Stimulated activated CD8-positive, alpha-beta memory T cell treated with anti-CD3 and anti-CD28 coated beads, Interleukin-12 subunit alpha, Interleukin-12 subunit beta, amount 100 ng/mL, for 1 hour (primary cell): ENCODE data around the gene DUSP3.

ENCODE experiments used
- DNase-seq: peaks from one replicate; pipeline ENCODE4 v3.0.0-alpha.2; 2020; ENCODE audit warnings: low read depth

Gene DUSP3

GRCh38 chr17:43768382-43768781 is 10.4 kb downstream of the DUSP3 start:
- DNase-seq = no peak

GRCh38 chr17:43767713-43768059 is 11.1 kb downstream of the DUSP3 start:
- no peak for DNase-seq

GRCh38 chr17:43767053-43767712 is 11.6 kb downstream of the DUSP3 start:
- DNase-seq = no peak

GRCh38 chr17:43766413-43767052 is 12.2 kb downstream of the DUSP3 start:
- DNase-seq = peak; percentile 14

- peak; percentile 75 for DNase-seq
Measured at GRCh38 chr17:43760254-43760852, 18.4 kb downstream of the DUSP3 start.

- no peak for DNase-seq
Measured at GRCh38 chr17:43759836-43760235, 18.9 kb downstream of the DUSP3 start.

- DNase-seq = no peak
Measured at GRCh38 chr17:43758497-43759174, 20.1 kb downstream of the DUSP3 start, which contains the start of gene SOST. Gene SOST (minus strand): TSS chr17:43758791. CDS start chr17:43758741, 50 bp downstream.

GRCh38 chr17:43758086-43758485 is 20.7 kb downstream of the DUSP3 start:
- DNase-seq = no peak

- DNase-seq = no peak
Measured at GRCh38 chr17:43757171-43757660, 21.6 kb downstream of the DUSP3 start.

- DNase-seq = no peak
Measured at GRCh38 chr17:43756201-43756600, 22.6 kb downstream of the DUSP3 start.

- DNase-seq = no peak
Measured at GRCh38 chr17:43755389-43755875, 23.3 kb downstream of the DUSP3 start.

- DNase-seq = no peak
Measured at GRCh38 chr17:43754947-43755346, 23.8 kb downstream of the DUSP3 start.

GRCh38 chr17:43753493-43754129 is 25.2 kb downstream of the DUSP3 start:
- no peak for DNase-seq

GRCh38 chr17:43750153-43750552 is 28.6 kb downstream of the DUSP3 start:
- no peak for DNase-seq

- DNase-seq = no peak
Measured at GRCh38 chr17:43745541-43745940, 33.2 kb downstream of the DUSP3 start.

- no peak for DNase-seq
Measured at GRCh38 chr17:43741636-43742035, 37.1 kb downstream of the DUSP3 start.

- DNase-seq = no peak
Measured at GRCh38 chr17:43740541-43740940, 38.2 kb downstream of the DUSP3 start.

GRCh38 chr17:43737722-43738121 is 41.1 kb downstream of the DUSP3 start:
- no peak for DNase-seq

- DNase-seq = no peak
Measured at GRCh38 chr17:43736389-43736788, 42.4 kb downstream of the DUSP3 start.

- no peak for DNase-seq
Measured at GRCh38 chr17:43734376-43734775, 44.4 kb downstream of the DUSP3 start.

GRCh38 chr17:43733956-43734355 is 44.8 kb downstream of the DUSP3 start:
- DNase-seq = no peak

- DNase-seq = no peak
Measured at GRCh38 chr17:43732958-43733357, 45.8 kb downstream of the DUSP3 start.
